Inflammatory macrophage (primary cell): ENCODE measurements around the gene CABYR.
A peak's percentile ranks its signal among the peaks of the same experiment; 100 is the strongest.
"Not testable (repeated sequence)": the region's sequence is repeated elsewhere in the genome, so short reads cannot be mapped to it uniquely, and the experiment has no call there.

Source experiments
- DNase-seq, 2 donors: peaks; one replicate each; pipeline ENCODE4 v3.0.0-alpha.2; 2020 to 2022

The CABYR gene

DNA sequence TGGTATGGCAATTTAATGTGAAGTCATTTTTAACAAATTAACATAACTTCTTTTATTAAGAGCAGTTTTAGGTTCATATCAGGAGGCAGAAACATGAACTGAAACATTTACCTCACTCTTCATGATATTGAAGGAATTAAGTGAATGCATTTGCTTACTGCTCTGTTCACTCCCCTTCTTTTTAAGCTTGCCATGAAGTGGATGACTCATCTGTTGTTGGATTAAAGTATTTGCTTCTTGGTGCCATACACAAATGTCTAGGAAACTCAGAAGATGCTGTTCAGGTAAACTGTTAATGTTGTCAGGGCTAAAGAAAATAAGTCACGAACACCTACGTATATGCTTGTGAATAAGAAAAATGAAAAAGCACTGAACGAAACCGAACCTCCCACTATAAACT is 10.2 kb upstream of the CABYR start:
- no peak for DNase-seq

DNA sequence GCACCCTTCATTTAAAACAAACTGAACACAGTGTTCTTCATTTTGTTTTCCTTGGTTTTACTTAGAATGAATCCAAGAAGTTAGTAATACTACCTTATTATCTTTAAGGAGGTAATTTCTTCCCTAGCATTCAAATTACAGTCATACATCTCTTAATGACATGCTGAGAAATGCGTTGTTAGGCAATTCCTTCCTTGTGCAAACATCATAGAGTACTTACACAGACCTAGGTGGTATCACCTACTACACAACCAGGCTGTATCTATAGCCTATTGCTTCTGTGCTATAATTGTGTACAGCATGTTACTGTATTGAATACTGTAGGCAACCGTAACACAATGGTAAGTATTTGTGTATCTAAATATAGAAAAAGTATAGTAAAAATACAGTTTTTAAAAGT is 8.4 kb upstream of the CABYR start:
- DNase-seq: no peak

DNA sequence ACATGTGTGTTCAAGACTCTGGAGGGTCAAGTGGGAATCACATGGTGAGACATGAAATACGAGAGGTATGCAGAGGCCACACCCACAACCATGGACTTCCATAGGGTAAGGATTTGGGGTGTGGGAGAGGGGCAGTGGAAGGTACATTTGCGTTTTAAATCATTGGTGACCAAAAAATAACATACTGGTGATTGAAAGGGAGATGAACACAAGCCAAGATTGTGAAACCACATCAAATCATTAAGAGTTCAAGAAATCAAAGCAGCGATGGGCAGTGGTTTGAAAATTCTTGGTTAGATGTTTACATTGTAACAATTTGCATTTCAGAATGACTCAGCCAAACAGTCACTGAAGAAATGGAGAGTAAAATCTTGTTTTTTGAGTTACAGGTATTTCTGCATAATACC is 1.9 kb upstream of the CABYR start:
- no peak for DNase-seq

DNA sequence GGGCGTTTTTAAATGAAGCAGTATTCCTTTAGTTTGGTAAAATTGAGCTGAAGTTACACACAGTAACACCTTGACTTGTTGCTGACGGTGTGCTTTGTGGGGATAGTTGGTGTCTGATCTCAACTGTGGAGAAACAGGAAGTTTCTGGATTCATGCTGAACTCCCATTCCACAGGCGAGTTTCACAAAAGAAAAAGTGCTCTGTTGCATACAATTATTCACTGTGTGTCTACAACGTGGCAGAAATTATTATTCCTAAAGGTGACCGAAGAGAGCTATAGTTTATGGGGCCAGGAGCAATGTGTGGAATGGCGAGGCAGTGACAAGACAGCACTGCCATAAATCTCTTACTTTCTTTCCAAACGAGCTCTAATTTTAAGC is 463 bp upstream of the CABYR start:
- DNase-seq: peak; percentile 23 to 40

DNA sequence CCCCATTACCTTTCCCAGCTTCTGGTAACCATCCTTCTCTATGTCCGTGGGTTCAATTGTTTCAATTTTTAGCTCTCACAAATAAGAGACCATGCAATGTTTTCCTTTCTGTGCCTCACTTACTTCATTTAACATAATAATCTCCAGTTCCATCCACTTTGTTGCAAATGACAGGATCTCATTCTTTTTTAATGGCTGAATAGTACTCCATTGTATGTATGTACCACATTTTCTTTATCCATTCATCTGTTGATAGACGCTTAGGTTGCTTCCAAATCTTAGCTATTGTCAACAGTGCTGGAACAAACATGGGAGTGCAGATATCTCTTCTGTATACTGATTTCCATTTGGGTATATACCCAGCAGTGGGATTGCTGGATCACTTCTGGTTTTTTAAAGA is 1.8 kb downstream of the CABYR start:
- DNase-seq: no peak

DNA sequence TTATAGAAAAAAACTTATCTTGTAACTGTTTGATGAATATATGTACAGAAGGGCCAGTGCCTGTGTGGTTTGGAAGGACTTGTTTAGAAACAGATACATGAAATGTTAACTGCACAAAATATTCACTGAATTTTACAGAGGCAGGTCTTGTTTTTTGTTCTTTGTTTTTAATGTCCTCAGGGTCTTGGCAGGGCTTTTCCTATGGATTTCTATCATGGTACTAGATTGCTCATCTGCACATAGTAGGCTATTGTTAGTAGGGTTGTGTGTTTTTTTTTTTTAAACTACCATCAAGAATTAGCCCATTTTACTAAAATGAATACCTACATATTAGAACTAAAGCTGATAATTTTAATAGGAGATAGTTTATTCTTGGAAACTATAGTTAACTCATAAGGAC is 3.5 kb downstream of the CABYR start:
- DNase-seq: no peak

DNA sequence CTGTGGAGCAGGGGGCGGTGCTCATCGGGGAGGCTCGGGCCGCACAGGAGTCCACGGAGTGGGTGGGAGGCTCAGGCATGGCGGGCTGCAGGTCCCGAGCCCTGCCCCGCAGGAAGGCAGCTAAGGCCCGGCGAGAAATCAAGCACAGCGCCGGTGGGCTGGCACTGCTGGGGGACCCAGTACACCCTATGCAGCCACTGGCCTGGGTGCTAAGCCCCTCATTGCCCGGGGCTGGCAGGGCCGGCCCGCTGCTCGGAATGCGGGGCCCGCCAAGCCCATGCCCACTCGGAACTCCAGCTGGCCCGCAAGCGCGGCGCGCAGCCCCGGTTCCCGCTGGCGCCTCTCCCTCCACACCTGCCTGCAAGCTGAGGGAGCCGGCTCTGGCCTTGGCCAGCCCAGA is 10.7 kb downstream of the CABYR start:
- not testable (repeated sequence) for DNase-seq

DNA sequence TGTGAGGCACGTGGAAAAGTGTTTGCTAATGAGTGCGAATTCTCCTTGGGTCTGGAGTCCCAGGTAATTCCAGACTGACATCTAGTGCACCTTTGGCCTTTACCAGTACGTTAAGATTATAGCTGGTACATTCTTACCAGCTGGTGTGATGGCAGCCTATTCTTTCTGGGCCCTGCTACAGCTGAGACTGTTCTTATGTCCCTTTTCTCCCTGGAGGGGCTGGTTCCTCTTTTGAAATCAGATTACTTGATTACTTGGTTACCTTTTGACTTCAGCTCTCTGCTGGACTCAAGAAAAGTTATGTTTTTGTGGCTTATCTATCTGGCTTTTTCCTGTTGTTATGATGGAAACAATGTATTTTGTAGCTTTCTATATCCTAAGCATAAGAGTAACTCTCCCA is 14.5 kb downstream of the CABYR start:
- no peak for DNase-seq

DNA sequence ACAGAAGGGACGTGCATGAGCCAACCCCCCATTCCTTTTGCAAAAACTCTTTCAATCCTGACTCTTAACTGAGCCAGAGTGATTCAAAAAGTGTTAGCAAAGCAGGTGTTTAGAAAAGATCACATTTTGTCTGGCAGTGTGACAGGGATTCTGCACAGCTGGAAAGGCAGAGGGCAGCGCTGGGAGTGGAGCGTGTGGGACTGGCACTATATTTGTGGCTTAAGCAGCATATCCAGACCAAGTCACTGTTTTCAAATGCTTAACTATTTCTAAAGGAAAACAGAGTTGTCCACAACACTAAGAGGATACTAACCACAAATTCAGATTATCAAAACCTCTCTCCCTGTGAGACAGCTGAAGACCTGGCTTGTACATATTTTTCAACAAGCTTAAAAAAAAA is 19.0 kb downstream of the CABYR start:
- no peak for DNase-seq

DNA sequence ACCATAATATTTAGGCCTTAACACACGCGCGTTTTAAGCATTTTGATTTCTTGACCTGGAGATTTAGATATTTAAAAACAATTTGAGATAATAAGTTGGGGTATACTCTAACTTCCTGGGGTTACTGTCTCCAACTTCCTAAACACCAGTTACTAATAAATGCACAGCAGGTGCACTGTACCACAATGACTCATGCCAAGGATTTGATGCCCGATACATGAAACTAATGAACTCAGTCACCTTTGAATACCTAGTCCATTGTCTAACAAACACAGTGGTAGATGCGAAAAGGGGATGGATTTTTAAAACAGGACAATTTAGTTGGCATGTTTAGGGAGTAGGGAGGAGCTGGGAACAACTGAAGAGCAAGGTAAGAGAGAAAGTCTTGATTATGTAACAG is 21.2 kb downstream of the CABYR start:
- DNase-seq: no peak

DNA sequence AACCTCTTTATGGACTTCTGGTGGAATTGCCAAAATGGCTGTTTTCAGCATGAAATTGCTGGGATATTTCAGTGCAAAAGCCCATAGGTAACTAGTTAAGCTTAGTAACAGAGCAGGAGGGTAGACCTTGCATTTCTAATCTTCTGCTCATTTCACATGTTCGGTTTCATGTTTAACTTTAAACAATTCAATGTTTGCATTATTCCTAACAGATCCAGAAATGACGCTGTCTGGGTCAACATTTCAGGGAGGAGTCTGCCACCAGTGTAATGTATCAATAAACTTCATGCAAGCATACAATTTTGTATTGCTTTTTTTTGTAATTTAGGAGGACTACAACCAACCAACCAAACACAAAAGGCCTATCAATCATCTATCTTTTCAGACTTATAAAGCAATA is 22.4 kb downstream of the CABYR start:
- DNase-seq: no peak

DNA sequence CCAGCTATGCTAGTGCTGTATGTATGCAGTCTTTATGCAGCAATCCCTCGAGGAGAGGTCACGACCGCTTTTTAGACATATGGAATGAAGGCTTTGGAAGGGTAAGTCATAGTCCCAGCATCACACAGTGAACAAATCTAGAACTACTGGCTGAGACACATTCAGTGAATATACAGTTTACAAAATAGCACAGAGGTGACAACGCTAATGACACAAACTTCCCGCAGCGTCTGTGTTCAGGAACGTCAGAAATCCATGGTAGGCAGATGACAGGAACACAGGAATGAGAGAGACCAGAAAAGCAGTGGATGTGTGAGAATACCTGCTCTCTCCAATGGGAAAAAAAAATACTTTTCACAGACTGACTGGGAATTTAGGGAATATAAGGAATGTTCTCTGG is 29.6 kb downstream of the CABYR start:
- no peak for DNase-seq

DNA sequence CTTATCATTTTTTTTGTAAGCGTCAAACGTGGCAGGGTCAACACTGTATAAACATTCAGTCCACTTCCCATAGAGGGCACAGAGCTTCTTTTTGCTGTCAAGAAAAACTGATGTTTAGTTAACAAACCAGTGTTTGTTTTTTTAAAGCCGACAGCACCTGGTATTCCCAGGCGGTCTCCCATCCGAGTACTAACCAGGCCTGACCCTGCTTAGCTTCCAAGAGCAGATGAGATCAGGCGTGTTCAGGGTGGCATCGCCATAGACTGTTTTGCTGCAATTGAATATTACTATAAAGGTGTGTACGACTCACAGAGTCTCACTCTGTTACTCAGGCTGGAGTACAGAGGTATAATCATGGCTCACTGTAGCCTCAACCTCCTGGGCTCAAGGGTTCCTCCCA is 31.5 kb downstream of the CABYR start:
- DNase-seq: no peak

DNA sequence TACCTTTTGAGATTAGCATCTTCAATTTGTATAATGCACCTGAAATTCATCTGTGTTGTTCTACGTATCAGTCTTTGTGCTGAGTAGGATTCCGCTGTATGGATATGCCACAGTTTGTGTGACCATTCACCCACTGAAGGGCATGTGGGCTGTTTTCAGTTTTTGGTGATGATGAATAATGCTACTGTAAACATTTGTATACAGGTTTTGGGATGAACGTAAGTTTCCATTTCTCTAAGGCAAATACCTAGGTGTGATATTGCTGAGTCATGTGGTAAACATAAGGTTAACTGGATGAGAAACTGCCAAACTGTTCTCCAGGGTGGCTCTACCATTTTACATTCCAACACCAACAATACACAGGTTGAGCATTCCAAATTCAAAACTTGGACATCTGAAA is 35.1 kb downstream of the CABYR start:
- no peak for DNase-seq

DNA sequence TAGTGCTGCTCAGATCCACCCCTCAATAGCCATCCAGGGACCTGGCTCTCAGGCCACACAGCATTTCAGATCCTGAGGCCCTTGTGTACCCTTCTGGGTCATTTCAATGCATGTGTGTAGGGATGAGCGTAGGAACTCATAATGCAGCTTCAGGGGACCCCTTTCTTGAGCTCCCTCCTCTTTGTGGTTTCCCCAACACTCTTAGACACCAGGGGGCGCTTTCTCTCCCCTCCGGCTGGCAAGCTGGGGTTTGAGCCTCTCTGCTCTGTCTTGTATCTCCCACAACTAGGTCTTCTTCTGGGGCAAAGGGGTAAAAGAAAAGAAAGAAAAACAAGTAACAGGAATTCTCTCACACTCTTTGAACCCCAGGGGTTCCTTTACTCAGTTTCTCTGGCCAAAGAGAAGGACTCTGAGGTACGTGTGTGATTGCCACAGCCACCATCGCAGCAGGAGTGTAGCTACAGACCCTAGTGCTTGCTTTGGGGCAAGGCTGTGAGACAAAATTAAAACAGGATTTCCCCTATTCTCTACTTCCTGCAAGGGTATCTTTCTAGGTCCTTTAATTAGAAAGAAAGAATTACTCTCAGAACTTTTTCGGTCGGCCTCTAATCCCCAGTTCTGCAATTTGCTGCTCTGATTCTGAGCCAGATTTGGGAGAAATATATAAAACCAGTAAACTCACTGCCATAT is 38.0 kb downstream of the CABYR start:
- peak; percentile 20 to 52 for DNase-seq

DNA sequence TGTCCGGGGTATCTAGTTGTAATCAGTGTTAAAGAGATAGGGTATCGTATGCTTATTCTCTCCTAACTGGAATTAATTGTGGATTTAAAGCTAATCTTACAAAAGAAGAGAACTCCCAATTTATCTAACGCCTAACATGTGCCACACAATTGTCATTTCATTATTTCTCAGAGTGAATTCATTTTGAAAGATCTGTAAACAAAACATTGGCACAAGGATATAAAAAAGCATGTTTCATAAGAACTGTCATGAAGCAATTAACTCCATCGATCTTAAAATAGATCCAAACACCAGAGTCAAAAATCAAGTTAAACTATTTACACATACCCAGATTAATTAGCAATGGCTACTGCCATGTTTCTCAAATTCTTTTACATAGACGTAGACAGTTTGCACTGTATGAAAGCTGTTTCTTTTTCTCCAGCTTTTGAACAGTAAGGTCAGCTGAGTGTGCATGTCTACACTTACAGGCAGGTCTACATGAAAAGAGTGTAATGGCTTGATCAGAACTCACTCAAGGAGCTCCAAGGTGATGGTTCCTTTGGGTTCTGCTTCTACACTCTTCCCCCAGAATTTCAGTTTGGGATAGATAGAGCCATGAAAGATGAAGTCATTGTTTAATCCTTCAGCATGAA is 38.8 kb downstream of the CABYR start:
- DNase-seq: no peak

DNA sequence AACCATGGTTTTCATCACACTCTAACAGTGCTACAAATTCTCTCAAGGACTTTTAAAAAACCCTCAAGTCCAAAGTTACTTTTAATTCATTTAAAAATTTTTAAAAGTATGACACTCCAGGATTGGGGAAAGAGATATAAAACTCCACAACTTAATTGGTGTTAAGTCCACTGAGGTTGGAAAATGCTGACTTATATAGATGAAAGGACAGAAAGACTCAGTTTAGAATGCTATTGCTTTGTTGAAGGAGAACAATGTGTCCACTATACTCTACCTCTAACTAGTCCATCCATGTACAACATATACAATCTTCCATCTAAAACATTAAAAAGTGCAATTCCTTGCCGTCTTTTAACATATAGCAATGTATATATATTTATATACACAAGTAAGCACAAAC is 41.2 kb downstream of the CABYR start:
- DNase-seq: no peak

DNA sequence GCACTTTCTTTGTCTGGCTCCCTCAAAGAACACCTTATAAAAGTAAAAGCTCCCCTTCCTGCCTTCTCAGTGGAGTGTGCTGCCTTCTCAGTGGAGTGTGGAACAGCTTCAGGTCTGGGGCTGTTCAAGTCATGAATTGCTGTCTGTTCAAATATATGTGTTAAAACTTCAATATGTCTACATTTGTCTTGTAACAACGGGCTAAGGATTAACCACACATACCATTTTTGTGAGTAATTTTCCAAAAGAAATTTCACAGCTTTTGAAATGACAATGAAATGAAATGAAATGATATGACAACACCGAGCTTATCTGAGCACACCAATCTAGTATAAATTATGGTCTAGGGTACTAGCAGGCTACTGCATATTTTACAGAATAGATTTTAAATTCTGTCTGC is 42.9 kb downstream of the CABYR start:
- no peak for DNase-seq

DNA sequence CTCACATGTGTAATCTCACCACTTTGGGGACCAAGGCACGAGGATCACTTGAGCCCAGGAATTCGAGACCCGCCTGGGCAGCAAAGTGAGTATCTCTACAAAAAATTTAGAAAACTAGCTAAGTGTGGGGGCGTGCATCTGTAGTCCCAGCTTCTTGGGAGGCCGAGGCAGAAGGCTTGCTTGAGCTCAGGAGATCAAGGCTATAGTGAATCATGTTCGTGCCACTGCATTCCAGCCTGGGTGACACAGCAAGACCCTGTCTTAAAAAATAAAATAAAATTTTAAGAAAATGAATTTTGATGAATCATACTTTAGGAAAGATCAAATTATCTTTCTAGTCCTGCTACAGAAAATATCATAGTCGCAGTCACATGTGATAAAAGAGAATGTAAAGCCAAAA is 46.9 kb downstream of the CABYR start:
- no peak for DNase-seq

DNA sequence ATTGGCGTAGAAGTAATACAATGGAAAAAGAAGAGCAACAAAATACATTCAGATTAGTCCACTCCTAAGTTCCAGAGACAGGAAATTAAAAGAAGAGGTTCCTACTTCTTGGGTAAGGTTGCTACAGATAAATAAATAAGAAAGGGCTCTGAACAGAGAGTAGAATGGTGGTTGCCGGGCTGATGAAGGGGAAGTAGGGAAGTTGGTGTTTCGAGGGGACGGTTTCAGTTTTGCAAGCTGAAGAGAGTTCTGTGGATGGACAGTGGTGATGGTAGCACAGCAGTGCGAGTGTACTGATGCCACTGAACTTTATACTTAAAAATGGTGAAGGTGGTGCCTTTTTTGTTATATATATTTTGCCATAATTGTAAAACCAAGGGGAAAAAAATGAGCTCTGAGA is 48.2 kb downstream of the CABYR start:
- DNase-seq: peak; percentile 6 to 24

DNA sequence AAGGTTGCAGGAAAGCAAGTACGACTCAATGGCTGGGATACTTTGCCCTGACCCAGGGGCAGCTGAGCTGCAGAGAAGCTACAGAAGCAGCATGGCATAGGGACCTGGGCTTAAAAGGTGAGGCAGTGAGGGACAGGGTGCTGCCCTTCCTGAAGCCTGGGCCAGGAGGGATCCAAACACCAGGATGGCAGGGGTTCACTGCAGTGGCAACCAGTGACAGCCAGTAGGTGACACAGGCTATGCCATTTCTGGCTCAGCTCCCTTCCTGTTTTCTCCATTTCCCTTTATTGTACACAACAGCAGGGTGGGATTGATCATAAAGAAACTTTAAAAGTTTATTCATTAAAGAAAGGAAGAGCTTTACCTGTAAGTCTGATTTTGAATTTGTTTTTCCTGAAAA is 48.8 kb downstream of the CABYR start:
- no peak for DNase-seq

DNA sequence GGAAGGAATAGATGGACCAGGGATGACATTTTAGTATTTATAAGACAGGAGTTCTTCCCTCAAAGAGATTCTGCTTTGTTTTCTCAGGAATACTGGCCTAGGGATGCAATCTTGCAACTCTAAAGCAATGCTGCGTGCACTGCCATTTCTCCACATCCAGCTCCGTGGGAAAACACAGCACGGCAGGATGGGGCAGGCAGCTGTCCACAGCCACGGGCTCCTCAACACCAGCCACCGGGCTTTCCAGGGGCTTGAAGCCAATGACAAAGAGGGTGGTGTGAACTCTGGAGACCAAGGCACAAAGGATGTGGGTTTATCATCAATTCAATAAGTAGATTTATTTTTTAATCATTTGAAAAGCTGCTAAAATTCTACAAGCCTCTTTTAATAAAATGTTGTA is 49.3 kb downstream of the CABYR start:
- no peak for DNase-seq

DNA sequence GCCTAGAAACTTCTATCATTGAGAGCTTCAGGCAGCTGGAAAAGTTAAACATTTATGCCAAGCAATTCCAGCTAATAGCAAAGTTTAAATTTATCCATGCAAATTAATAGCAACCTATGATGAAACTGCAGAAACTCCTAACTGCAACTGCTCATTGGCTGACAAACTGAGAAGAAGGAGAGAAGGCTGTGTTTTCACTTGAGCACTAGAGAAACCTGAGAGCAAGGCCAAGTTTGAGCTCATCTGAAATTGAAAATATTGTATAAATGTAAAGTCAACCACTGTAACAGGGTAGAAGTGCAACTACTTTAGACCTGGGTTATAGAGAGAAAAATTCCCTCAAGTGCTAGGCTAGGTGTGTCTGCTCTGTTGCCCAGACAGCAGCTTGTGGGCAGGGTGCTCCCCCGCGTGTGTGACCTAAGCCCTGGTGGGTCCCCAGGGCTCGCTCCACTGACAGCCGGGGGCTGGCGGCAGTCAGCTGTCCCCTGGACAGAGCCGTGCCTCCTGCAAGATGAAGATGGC is 50.2 kb downstream of the CABYR start:
- no peak for DNase-seq

DNA sequence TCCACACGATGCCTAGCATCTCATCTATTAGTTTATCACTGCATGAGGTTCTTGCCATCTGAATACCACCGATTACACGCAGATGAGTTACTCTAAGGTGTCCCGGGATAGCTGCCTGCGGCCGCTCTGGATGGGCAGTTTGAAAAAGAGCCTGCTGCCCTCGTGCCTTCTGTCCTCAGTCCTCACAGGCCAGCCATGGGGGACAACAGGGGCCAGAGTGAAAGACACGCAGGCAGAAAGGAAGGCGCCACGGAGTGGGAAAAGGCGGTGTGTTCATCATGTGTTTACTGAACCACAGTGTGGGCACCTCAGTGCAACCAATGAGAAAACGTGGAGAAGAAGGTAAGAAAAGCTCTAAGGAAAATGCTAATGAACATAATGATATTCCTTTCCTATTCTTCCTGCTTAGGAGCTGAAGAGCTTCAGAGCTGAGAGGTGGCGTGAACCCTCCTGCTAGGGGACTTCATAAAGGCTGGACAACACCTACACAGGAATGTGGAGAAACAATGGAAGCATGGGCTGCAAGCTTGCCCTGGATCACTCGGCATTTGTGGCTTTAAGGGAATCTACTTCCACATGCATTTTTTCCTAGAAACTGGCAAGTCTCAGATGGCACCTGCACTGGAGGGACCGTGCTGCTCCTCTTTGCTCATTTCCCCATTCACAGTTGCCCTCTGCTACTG is 50.9 kb downstream of the CABYR start:
- no peak for DNase-seq
